Stimulated activated CD8-positive, alpha-beta memory T cell treated with anti-CD3 and anti-CD28 coated beads, Interleukin-15, amount 100 ng/mL, for 1 hour (primary cell): Measurements from ENCODE around the gene ADAD2.

ENCODE experiments used
- DNase-seq: peaks from one replicate; pipeline ENCODE4 v3.0.0-alpha.2; 2020; ENCODE audit warnings: low read depth

Gene ADAD2

DNA sequence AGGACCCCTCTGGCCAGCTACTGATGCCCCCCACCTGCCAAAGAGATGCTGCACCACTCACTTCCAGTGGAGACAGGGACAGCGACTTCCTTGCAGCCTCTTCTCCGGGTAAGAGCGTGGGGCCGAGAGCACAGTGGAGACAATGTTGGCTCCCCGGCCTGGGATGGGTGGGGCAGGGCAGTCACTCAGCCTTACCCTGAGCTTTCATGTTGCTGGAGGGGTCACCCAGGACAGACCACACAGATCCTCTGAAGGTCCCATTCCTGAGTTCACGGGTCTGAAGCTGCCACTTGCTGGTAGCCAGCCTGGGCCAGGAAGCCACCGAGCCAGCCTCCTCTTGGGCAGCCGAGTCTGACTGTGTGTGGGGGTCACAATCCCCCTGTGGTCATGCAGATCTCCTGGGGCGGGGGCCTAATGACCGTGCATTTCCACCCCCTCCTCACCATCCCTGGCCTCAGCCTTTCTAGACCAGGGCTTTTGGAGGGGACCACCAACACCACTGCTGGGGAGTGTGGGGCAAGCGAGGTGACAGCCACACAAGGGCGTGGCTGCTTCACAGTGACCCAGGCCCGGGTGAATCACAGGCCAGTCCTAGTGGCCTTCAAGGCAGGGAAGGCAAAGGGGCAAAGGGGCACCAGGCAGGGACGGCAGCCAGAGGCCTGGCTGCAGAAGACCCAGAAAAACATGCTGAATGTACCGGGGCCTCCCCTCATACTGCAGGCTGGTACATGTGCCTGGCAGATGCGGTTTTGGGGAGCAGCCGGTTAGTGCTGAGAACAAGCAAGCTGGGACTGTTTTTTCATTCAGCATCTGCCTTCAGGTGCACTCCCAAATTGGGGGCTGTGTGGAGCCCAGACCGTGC lies 14.5 kb upstream of the ADAD2 start:
- DNase-seq = no peak

DNA sequence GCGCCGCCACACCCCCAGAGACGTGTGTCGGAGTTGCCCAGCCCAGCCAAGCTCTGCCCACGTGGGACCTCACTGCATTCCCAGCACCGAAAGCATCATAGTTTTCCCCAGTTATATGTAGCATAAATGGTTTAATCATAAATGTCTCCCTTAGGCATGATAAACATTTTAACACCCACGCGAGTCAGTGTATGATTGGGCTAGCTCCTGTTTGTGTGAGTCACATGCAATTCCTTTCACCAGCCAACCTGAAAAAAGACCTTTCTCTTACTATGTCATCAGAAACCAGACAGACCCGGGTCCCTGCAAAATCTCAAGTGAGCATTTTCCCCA lies 13.2 kb upstream of the ADAD2 start:
- DNase-seq = no peak

DNA sequence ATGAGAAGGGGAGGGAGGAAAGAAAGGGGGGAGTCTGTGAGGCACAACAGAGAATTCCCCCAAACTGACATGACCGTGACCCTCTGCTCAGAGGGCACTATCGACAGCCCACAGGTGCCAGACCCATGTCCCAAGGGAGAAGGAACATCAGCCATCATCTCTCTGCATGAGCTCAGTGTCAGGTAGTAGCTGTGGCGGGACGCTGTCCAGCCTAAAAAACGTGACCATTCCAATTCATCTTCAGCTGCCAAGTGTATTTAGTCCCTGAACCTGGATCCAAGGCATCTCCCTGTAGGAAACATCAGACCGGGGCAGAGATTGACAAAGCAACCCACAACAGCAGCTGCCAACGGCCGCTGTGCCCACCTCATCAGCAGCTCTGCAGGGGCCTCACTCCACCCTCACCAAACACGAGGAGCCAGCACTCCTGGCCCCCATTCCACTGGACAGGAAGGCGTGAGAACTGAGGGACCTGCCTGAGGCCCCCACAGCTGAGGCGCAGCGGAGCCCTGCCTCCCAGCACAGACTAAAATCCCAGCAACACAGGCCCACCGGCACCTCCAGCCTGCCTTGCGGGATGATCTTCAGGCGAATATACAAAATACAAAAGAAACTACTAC lies 12.7 kb upstream of the ADAD2 start:
- no peak for DNase-seq

DNA sequence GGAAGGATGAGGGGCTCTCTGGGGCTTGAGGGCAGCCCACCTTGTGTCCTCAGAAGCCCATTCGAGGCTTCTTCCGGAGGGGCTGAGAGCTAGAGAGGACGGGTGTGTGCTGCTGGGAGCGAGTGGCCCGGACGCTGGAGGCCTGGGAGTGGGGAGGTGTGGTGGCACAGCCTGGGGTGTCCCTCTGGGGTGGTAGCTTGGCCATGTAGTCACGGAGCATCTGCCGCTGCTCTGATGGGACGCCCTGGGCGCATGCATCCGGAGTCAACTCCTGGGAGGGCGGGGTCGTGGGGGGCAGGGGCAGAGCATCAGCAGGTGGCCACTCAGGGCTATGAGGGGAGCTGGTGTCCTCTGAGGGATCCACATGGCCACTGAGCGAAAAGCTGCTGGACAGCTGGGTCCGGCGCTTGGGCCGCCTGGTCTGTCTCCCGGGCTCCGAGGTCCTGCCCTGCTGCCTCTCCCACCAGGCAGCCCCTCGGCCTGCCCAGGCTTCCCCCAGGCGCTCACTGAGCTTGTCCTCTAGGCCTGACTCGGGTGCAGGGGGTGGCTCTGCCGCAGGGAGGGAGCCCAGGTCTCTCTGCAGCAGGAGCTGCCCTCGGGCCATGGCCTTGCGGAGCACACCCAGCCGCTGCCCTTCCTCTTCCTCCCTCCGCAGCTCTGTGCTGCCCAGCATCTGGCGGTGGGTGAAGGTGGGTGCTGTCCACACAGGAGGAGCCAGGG lies 11.9 kb upstream of the ADAD2 start:
- no peak for DNase-seq

DNA sequence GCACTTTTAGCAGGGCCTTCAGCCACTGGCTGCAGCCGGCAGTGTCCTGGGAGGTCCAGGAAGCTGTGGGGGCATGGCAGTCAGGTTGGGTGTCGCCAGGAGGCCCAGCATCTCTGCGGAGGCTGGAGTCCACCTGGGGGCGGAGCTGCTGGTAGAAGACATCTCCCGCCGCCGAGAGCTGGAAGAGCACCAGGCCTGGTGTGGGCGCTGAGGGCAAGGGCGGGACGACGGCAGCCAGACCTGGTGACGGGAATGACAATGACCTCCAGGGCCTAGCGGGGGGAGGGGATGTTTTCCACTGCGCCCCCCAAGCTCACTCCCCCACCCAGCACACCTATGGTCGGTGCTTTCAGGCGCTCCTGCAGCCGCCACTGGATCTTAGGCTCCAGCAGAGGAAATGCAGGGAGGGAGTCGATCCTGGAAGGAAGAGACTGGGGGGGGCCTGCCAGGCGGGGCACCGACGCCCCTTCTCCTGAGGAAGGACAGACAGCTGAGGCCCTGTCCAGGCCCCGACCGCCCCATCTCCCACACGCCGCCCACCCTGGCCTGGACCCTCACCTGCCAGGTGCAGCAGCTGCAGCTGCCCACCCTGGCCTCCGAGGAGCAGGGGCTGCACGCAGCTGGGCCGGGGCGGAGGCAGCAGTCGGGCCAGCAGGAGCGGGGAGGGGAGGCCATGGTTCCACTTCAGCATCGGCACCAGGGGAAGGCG lies 11.2 kb upstream of the ADAD2 start:
- DNase-seq = no peak

DNA sequence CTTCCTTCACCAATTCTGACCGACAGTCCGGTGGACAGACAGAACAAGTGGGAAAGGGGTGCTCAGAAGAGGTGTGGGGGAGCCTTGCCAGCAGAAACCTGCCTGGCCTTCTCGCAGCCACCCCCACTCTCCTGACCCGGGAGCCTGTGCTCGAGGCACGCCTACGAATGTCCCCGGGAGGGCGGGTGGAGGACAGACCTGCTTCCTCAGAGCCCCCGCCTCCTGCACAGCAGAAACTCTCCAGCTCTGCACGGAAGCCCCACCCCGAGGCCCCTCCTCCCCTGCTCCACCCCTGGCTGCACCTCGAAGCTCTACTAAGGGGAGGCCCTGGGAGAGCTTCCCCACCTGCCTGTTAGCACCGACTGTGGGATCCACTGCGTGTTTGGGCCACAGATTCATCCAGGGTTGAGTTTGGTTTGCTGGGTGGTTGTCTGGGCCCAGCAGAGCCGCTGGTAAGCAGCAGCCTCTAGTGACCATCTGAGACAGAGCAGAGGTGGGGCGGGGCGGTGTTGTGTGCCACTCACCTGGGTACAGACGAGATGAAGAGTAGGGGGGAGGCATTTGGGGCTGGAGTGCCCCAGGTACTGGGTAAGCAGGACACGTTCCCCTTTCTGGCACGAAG lies 10.3 kb upstream of the ADAD2 start:
- DNase-seq = no peak

DNA sequence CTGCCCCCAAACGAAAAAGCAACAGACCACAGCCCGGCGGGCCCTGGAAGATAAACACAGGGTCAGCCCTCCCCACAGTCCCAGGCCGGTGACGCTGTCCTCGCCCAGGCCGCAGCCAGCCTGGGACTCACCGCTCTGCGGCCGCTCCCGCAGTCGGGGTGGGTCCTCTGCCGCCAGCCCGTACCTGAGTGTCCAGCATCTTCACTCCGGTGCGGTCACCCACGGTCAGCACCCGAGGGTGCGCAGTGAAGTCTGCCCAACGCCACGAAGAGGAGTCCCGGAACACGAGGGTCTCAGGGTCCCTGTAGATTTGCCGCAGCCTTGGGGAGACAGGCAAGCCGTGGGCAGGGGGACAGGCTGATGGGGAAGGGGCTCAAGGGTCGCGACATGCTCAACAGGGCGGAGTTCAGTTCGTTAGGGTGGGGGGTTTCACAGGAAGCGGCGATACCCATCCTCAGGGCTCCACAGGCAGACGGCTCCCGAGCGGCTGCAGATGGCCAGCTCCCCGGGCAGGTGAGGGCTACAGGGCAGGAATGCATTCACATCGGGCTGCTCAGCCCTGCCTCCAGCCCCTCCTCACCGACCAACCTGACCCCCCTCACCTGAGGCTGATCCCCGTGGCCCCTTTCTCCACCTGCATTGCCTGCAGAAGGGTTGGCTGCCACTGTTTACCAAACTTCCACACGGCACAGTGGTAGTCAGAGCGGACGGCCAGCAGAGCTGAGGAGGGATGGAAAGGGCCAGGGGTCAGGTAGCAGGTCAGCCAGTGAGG lies 9.6 kb upstream of the ADAD2 start:
- no peak for DNase-seq

DNA sequence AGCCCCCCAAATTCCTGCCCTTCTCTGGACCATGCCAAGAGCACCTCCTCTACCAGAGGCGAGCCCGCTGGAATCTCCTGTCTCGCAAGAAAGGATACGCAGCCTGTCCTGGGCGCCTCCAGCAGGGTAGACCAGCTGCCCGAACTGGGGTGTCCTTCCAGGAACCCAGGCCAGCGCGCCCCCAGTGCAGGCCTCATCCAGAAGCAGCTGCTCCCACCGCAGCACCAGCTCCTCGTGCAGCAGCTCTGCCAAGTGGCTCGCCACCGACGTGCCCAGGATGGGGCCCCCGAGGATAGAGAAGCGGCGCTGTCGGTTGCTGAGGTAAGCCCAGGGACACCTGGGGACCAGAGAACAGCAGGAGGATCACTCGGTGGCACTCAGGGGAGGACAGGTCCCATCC lies 8.9 kb upstream of the ADAD2 start:
- no peak for DNase-seq

DNA sequence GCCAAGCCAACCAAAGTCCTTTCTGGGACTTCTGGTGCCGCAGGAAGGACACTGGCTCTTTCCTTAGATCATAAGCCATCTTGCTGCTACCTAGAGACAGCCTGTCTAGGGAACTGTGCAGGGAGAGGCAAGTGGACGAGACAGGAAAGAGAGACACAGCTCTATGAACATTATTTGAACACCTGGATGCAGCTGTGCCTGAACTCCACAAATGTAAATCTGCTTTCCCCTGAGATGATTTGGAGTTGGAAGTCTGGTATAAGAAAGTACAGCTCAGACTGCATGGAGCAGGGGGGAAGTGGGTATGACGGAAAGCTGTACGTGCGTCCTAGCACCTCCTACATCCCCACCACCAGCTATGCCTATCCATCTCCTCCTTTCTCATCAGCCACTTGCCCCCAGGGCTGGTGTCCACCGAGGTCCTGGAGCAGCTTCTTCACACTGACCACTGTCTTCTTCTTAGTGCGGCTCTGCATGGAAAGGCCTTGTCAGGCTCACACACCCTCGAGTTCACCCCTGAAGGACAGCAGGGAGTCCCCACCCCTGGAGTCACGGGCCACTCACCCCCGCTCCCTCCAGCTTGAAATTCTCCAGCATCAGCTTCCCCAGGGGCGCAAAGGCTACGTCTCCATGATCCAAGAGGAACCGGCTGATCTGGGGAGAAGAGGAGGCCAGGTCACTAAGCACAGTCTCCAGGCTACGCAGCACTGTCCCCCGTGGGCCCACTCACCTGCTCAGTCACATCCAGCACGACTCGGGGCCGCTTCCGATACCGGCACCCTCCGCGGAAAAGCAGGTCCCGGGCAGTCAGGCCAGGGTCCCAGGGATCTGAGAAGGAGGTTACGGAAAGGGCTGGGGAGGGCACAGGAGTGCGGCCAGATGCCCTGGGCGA lies 8.0 kb upstream of the ADAD2 start:
- no peak for DNase-seq

DNA sequence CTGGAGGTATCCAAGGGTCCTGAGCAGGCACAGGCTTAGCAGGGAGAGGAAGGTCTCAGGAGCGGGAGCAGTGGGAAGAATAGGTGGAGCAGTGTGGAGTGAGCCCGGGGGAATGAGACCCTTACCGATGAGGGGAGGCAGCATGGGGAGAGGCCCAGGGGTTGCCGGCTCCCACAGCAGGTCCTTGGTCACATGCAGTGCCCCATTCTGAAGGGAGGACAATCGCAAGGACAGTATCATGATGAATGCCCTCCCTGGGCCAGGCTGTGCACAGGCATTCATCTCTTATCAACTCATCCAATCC lies 7.4 kb upstream of the ADAD2 start:
- DNase-seq = no peak

DNA sequence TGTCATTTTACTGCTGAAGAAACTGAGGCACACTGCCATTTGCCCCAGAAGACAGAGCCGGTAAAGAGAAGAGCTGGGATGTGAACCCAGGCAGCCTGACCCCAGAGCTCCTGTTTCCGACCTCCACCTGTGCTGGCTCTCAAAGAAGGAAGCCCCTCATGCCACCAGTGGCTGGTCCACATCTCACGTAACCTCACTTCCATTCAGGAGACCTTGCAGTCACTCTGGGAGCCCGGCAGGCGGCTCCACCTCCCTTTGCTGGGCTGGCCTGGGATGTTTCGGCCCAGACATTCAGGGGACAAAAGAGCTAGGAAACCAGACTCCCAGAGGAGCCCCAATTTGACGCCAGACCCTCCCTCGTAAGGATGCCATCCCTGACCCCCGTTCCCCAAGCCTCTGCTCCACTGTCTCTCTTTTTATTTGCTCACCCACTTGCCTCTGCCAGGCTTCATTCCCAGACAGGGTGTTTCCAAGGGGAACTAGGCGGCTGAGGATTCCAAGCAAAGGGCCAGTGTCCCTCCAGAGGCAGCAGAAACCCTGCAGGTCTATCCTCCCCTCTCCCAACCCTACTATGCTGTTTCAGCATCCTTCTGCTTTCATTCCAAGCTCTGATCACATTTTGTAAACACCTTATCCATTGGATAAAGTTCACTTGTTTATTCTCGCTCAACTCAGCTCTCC lies 6.9 kb upstream of the ADAD2 start:
- no peak for DNase-seq

DNA sequence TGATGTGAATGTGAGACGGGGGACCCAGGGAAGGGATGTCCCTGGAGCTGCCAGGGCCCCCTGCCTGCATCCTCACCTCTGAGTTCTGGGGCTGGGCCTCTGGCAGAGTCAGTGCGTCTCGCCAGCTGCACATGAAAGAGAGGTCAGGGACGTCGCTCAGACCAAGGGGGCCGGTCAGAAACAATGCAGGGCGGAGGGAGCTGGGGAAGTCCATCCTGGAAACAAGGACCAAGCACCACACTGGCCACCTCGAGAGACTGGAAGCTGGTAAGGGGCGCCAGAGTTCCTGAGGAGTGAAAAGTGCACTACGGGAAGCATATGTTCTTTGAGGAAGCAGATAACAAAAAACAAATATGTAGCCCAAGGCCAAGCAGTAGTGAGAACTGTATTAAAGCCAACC lies 6.2 kb upstream of the ADAD2 start:
- no peak for DNase-seq

DNA sequence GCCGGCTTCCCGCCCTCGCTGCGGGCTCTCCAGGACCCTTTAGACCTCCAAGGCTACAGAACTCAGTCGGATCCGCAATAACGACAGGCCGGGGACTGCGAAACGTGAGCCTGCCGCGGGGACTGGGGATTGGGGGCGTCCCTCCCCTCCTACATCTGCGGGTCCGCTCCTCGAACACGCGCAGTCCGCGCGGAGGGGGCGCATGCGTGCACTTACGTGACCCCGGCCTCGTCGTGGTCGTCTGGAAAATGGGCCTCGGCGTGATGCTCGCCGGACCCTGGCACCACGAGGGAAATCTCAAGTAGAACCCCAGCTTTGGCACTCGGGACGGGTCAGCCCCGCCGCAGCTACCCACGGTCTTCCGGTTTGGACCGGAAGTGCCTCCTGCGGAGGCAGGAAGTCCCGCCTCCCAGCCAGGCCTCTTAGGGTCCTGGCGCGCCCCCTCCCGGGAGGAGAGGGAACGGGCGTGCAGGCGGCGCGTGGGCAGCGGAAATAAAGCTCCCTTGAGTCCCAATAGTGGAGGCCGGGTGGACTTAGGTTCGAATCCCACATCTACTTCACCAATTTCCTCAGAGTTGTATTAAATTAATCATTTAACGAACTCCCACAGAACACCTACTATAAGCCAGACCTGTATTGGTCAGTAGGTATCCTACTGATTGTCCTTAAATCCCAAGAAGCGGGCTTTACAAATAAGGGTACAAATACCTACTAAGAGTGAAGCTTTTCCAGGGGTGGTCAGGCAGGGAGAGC lies 4.1 kb upstream of the ADAD2 start, which contains the start of gene TAF1C:
Gene TAF1C, minus strand, starts transcription at position 373 of the 753 bp plus-strand sequence. CDS start 2,069 bp downstream, outside the sequence.
- peak; percentile 78 for DNase-seq

DNA sequence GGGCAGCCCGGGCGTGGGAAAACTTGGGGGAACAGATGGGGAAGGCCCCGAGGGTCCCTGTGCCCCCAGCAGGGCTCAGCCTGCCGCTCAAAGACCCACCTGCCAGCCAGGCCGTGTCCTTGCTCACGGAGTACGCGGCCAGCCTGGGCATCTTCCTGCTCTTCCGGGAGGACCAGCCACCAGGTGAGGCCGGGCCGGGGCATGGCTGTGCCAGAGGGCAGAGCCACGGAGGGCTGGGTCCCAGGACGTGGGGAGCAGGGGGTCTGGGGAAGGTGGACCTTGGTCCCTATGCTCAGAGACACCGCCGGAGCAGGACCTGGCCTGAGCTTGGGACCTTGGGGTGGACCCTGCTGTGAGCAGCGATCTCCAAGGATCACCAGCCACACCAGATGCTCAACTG lies 509 bp downstream of the ADAD2 start:
- DNase-seq = no peak

DNA sequence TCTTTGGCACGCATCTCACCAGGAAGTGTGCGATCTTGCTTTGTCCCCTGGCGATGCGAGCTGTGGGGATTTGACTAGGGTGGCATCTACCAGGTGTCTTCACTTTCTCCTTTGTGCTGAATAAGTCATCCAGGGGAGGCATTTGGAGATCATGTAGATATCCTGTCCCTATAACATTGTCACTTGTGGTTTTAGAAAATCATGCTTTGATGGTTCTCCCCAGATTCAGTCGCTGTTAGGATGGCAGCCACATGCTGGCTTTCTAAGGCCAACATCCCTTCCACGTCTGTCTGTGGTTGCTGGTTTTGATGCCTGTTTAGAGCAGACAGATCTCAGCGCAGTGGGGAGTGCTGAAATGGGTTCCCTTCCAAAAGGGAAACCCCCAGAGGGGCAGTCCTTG lies 2.5 kb downstream of the ADAD2 start:
- DNase-seq = no peak

DNA sequence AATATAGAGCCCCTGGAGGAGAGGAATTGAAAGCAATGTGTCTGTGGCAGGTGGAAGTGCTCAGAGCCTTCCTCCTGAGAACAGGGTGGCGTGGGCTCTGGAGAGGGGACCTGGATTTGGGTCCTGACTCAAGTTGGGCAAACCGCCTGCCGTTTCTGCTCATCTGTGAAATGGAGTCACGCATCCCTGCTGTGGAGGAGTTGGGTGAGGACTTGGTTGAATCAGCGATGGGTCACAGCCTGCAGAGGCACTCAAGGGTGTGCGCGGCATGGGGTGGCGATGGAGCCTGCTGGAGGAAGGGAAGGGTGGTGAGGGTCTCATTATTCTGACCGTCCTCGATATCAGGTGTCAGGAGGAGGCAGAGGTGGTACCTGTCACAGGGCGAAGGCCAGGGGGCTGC lies 3.1 kb downstream of the ADAD2 start:
- DNase-seq = no peak

DNA sequence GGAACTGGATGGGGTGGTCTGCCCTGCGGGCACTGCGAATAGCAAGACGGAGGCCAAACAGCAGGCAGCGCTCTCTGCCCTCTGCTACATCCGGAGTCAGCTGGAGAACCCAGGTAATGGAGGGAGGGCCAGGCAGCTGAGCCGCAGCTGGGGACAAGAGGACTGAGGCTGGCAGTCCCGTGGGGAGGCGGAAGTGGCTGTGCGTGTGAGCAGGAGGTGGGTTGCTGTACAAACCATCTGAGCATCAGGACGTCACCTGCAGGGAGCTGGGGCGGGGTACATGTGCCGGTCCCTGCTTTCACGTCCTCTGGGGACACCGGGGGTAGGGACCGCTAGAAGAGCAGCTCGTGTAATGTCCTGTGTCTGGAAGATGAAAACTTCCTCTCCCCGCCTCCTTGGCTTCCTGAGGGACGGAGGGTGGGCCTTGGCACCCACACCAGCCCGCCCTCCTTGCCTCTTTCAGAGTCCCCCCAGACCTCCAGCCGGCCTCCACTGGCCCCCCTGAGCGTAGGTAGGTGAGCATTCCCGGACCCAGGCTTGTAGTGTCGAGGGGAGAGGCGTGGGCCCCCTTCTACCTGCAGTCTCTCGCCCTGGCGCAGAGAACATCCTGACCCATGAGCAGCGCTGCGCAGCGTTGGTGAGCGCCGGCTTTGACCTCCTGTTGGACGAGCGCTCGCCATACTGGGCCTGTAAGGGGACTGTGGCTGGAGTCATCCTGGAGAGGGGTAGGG lies 3.7 kb downstream of the ADAD2 start:
- no peak for DNase-seq
